Measurements from ENCODE around the gene KLF18. TPM values are rescaled to one million over a fixed set of nuclear protein-coding genes. Genes with fewer than 3 reads are reported as not detected.

The KLF18 gene
- total RNA-seq, 1 experiment from 2014 or later, result 0.09 TPM

- TF ChIP-seq ATF6 (CRISPR knock-in tag; IDR thresholded peaks at IDR 0.05), result no peak
These were observed 11.3 kb upstream of the KLF18 start (continued) for GRCh38 chr1:44152692-44153091.

DNA sequence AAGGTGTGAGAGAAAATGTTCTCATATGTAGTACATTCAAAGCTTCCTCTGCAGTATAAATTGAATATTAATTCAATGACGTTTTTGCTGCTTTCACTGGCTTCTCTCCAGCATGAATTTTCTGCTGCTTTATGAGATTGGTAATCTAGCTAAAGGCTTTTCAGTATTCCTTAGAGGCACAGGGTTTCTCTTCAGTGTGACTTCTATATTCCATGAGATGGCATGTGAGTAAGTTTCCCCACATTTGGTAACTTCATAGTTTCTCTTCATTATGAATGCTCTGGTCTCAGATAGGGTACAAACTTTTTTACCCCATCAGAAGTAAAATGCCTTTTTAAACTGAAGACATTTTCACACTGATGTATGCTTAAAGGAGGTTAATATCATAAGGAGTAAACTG, 10.4 kb upstream of the KLF18 start:
- TF ChIP-seq MLX (CRISPR knock-in tag; IDR thresholded peaks at IDR 0.05), result no peak
- no peak for TF ChIP-seq ELF4 (CRISPR knock-in tag; IDR thresholded peaks at IDR 0.05; ENCODE audit: low read depth)
- no peak for TF ChIP-seq SOX15 (CRISPR knock-in tag; IDR thresholded peaks at IDR 0.05)
- no peak for TF ChIP-seq TCF7 (CRISPR knock-in tag; IDR thresholded peaks at IDR 0.05; ENCODE audit: low read depth)
- no peak for TF ChIP-seq EMX1 (CRISPR knock-in tag; IDR thresholded peaks at IDR 0.05)
- TF ChIP-seq, protein P1, sequence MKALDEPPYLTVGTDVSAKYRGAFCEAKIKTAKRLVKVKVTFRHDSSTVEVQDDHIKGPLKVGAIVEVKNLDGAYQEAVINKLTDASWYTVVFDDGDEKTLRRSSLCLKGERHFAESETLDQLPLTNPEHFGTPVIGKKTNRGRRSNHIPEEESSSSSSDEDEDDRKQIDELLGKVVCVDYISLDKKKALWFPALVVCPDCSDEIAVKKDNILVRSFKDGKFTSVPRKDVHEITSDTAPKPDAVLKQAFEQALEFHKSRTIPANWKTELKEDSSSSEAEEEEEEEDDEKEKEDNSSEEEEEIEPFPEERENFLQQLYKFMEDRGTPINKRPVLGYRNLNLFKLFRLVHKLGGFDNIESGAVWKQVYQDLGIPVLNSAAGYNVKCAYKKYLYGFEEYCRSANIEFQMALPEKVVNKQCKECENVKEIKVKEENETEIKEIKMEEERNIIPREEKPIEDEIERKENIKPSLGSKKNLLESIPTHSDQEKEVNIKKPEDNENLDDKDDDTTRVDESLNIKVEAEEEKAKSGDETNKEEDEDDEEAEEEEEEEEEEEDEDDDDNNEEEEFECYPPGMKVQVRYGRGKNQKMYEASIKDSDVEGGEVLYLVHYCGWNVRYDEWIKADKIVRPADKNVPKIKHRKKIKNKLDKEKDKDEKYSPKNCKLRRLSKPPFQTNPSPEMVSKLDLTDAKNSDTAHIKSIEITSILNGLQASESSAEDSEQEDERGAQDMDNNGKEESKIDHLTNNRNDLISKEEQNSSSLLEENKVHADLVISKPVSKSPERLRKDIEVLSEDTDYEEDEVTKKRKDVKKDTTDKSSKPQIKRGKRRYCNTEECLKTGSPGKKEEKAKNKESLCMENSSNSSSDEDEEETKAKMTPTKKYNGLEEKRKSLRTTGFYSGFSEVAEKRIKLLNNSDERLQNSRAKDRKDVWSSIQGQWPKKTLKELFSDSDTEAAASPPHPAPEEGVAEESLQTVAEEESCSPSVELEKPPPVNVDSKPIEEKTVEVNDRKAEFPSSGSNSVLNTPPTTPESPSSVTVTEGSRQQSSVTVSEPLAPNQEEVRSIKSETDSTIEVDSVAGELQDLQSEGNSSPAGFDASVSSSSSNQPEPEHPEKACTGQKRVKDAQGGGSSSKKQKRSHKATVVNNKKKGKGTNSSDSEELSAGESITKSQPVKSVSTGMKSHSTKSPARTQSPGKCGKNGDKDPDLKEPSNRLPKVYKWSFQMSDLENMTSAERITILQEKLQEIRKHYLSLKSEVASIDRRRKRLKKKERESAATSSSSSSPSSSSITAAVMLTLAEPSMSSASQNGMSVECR (CRISPR knock-in tag; IDR thresholded peaks at IDR 0.05; ENCODE audit: borderline replicate concordance), result no peak
- TF ChIP-seq, protein P2, sequence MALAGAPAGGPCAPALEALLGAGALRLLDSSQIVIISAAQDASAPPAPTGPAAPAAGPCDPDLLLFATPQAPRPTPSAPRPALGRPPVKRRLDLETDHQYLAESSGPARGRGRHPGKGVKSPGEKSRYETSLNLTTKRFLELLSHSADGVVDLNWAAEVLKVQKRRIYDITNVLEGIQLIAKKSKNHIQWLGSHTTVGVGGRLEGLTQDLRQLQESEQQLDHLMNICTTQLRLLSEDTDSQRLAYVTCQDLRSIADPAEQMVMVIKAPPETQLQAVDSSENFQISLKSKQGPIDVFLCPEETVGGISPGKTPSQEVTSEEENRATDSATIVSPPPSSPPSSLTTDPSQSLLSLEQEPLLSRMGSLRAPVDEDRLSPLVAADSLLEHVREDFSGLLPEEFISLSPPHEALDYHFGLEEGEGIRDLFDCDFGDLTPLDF (CRISPR knock-in tag; IDR thresholded peaks at IDR 0.05), result no peak
- no peak for TF ChIP-seq CTCF (IDR thresholded peaks at IDR 0.05)
- TF ChIP-seq ZNF317 (CRISPR knock-in tag; IDR thresholded peaks at IDR 0.05; ENCODE audit: borderline replicate concordance, low read depth), result no peak
- no peak for TF ChIP-seq NR2C2 (CRISPR knock-in tag; IDR thresholded peaks at IDR 0.05)
- no peak for TF ChIP-seq ZNF219 (CRISPR knock-in tag; IDR thresholded peaks at IDR 0.05; ENCODE audit: borderline replicate concordance)
- no peak for TF ChIP-seq ZNF396 (CRISPR knock-in tag; IDR thresholded peaks at IDR 0.05; ENCODE audit: borderline replicate concordance)
- TF ChIP-seq, protein P3, sequence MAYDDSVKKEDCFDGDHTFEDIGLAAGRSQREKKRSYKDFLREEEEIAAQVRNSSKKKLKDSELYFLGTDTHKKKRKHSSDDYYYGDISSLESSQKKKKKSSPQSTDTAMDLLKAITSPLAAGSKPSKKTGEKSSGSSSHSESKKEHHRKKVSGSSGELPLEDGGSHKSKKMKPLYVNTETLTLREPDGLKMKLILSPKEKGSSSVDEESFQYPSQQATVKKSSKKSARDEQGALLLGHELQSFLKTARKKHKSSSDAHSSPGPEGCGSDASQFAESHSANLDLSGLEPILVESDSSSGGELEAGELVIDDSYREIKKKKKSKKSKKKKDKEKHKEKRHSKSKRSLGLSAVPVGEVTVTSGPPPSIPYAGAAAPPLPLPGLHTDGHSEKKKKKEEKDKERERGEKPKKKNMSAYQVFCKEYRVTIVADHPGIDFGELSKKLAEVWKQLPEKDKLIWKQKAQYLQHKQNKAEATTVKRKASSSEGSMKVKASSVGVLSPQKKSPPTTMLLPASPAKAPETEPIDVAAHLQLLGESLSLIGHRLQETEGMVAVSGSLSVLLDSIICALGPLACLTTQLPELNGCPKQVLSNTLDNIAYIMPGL (CRISPR knock-in tag; IDR thresholded peaks at IDR 0.05), result no peak
- no peak for TF ChIP-seq USF2 (CRISPR knock-in tag; IDR thresholded peaks at IDR 0.05)
- no peak for TF ChIP-seq SMAD4 (CRISPR knock-in tag; IDR thresholded peaks at IDR 0.05)
- no peak for ATAC-seq
- no peak for DNase-seq (ENCODE audit: low spot score)
- H3K27ac Mint-ChIP-seq, result no peak overlapping the region
- H3K36me3 Mint-ChIP-seq, result no peaks in the 10 kb centered on the region
- ChIA-PET CTCF (interaction anchor here (1.2 kb wide), 1 partner anchor 17 kb away, joined by 4 read pairs; no protein-coding TSS in a partner anchor), POLR2A (no interaction called here)
- no peak overlapping the region for H3K4me3 Mint-ChIP-seq
- H3K4me1 Mint-ChIP-seq, result peaks cover 18% of the 10 kb centered on the region
- no peaks in the 10 kb centered on the region for H3K9me3 Mint-ChIP-seq
- peaks cover 10% of the 10 kb centered on the region; the same call in 1 of the 2 replicates for H3K27me3 Mint-ChIP-seq (ENCODE audit: low read depth)

All from WTC11 (cell line).